ENCODE data around the gene LRRC53.

The LRRC53 gene

DNA sequence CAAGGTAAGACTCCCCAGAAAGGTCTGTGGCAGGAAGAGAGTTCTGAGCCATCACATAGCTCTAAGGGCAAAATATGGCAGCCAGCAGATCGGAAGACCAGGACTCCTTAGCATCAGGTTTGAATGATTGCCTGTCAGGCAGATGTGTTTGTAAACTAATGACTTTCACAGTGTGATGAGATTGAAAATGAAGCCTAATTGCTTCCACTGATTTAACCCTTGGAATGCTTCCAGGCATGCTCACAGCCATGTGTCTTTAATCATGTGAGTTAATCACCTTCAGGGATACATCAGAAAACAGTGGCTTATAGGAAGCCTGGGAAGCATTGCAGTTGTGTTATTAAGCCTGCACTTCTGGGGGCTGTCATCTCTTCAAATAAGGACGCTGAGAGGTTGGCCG is 82.8 kb downstream of the LRRC53 start:
- DNase-seq = no peak

GRCh38 chr1:74427681-74428080 is 84.7 kb downstream of the LRRC53 start:
- no peak for DNase-seq

- DNase-seq = no peak
These were observed 86.0 kb downstream of the LRRC53 start for GRCh38 chr1:74426208-74426937.

DNA sequence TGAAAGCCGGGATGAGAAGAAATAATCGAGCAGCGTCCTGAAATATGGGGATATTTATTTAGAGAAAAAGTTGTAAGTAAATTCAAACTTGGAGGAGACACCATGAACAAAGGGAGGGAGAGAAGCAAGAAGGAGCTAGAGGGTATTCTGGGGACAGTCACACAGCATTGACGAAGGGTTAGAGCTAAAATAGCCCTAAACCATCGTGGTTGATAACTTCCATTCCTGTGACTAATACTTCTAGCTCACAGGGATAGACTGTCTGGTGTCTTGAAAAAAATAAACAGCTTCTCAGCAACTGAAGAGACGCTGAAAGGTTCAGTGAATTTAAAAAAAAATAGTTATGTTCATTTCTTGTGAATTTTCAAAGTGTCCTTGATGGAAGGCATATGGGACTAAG is 86.7 kb downstream of the LRRC53 start:
- DNase-seq = no peak

DNA sequence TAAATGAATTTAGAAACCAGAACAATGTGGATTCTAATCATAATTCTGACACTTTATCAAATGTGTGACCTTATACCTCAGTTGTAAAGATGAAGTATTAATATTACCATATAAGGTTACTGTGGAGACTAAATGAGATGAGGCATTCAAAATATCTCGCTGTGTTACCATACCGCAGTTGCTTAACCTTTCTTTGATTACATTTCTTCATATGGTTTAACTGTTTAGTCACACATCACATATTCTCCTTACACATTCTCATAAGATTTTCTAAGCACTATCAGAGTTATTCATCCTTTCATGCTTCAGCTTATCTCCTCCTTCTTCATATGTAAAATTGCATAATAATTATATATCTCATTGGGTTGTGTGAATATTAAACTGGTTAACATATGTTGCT is 88.9 kb downstream of the LRRC53 start:
- no peak for DNase-seq

DNA sequence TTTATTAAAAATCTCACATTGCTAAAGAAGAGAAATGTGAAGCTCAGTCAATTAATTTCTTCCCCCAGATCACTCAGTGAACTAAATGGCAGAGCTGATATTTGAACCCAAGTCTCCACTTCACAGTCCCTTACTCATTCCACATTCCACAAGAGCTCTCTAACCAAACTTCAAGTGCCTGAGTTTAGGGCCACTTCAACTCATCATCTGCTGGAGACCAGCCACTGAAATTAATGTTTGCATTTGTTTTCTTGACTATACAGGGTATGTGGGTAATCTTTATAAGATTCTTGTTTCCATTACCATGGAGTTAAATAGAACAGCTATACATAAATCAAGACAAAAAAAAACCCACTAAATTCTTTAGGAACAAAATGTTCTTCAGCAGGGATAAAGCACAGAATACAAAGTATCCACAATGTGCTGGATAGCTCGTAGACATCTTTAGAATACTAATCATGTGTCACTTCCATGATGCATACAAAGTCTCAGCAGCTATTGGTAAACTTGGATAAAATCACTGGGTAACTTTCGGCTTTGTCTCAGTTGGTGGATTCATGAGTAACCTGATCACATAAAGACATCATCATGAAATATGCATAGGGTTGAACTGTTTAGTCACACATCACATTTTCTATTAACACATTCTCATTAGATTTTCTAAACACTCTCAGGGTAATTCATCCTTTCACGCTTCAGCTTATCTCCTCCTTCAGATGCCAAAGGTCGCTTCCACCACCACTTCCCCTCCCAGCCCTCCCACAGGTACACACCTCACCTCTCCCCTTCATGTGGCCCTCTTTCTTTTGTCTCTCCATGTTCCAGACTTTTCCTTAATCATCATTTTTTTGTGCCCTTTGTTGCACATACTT is 89.8 kb downstream of the LRRC53 start:
- no peak for DNase-seq

- no peak for DNase-seq
These were observed 91.9 kb downstream of the LRRC53 start for GRCh38 chr1:74420467-74420866.
